NCI-H2227 treated with DMSO at 0.1 percent for 48 hours (cell line): ENCODE data around the gene ANKRD13D.
"Not testable (repeated sequence)": the region's sequence is repeated elsewhere in the genome, so short reads cannot be mapped to it uniquely, and the experiment has no call there.

ENCODE experiments used
- DNase-seq: peaks from one replicate; lab custom pipeline; 2025; lab: John Stamatoyannopoulos, UW

The ANKRD13D gene

GRCh38 chr11:67317888-67318555 is 28.9 kb downstream of the ANKRD13D start:
- DNase-seq, result no peak

DNA sequence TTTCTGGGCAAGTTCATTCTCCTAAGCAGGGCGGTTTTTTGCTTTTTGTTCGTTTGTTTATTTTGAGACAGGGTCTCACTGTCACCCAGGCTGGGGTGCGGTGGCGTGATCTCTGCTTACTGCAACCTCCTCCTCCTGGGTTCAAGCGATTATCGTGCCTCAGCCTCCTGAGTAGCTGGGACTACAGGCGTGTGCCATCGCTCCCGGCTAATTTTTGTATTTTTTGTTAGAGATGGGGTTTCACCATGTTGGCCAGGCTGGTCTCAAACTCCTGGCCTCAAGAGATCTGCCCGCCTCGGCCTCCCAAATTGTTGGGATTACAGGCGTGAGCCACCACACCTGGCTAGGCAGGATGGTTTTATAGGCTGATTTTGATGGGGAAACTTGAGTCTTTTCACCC is 29.8 kb downstream of the ANKRD13D start:
- not testable (repeated sequence) for DNase-seq

DNA sequence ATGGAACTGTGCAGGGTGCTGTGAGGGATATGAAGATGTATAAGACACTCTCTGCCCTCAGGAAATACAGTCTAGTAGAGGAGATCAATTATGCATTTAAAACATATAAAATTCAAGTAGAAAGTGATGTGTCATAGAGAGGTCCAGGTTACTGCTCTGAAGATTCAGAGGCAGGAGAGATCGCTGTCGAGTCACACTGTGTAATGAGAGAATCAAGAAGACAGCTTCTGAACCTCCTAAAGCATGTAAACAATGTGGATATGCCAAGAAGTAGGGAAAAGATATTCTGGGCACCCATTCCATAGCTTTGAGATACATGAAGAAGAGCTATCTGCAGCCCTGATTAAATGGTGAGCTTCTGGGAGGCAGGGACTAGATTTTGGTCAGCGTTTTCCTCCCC is 30.9 kb downstream of the ANKRD13D start:
- DNase-seq, result no peak

- DNase-seq, result no peak
These were observed 31.6 kb downstream of the ANKRD13D start for GRCh38 chr11:67320691-67321090.

- DNase-seq, result no peak
These were observed 32.3 kb downstream of the ANKRD13D start for GRCh38 chr11:67321313-67321871.

- no peak for DNase-seq
These were observed 32.9 kb downstream of the ANKRD13D start for GRCh38 chr11:67322049-67322448.

- no peak for DNase-seq
These were observed 34.4 kb downstream of the ANKRD13D start for GRCh38 chr11:67323526-67323925.

DNA sequence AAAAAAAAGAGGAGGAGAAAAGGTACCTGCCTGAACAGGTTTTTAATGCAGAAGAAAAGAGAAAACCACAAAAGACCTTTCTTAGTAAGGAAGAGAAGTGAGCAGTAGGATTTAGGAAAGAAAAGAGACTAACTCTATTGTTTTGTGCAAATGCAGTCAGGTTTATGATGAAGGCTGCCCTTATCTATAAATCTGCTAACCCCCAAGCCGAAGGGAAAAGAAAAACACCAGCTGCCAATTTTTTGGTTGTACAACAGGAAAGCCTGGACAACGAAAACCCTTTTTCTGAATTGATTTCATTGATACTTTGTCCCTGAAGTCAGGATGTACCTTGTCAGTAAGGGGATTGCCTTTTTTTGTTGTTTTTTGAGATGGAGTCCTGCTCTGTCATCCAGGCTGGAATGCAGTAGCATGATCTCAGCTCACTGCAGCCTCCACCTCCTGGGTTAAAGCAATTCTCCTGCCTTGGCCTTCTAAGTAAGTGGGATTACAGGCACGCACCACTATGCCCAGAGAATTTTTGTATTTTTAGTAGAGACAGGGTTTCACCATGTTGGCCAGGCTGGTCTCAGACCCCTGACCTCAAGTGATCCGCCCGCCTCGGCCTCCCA is 43.1 kb downstream of the ANKRD13D start:
- DNase-seq, result no peak

DNA sequence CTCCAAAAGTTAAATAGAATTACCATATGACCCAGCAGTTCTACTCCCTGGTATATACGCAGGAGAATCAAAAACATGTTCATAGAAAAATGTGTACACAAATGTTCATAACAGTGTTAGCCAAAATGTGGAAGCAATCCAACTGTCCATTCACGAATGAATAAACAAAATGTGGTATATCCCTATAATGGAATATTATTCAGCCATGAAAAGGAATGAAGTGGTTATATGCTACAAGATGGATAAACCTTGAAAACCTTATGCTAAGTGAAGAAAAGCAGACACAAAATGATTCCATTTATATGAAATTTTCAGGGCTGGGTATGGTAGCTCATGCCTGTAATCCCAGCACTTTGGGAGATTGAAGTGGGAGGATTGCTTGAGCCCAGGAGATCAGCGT is 48.2 kb downstream of the ANKRD13D start:
- no peak for DNase-seq

DNA sequence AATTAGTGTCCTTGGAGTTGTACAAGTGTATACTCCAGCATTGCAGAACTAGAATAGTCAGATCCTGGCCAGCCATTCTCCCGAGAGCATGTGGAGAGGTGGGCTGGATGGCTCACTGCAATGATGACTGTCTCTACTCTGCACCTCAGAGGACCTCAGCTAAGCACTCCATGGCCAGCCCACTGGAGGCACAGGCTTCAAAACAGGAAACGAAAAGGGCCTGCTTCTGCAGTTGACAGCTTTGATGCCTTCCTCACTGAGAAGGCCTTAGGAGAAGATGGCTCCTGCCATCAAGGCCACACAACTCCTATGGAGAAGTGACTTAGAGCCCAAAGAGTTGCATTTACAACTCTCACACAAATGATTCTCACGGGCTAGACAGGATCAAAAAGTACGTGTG is 55.2 kb downstream of the ANKRD13D start:
- no peak for DNase-seq

- no peak for DNase-seq
These were observed 56.3 kb downstream of the ANKRD13D start for GRCh38 chr11:67345247-67345919.

- DNase-seq, result no peak
These were observed 57.1 kb downstream of the ANKRD13D start for GRCh38 chr11:67345920-67346819.

DNA sequence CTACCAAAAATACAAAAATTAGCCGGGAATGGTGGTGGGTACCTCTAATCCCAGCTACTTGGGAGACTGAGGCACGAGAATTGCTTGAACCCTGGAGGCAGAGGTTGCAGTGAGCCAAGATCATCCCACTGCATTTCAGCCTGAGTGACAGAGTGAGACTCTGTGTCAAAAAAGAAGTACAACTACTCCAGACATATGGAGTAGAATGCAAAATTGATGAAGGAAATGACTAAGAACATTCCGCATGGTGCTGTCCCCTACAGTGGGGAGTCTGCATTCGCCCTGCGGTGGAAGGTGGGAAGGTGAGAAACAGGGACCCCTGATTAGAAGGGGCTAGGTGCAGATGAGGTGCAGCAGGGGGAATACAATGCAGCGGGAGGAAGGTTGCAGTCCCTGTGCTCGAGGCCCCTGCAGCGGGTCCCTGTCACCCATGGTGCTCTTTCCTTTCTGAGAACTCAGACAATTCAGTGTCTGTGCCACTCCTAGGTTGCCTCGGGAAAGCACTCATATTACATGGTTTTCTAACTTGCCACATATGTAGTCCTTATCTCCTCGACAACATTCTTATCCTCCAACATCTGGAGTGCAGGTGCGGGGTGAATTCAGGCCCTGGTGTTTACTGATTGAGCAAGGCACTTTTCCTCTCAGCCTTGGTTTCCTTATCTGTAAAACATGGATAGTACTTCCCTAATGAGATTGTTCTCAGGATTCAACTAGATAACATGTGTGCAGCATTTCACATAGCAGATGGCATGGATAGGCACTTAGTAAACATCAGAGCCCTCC is 59.1 kb downstream of the ANKRD13D start:
- DNase-seq, result no peak

GRCh38 chr11:67349036-67349435 is 59.9 kb downstream of the ANKRD13D start:
- no peak for DNase-seq

DNA sequence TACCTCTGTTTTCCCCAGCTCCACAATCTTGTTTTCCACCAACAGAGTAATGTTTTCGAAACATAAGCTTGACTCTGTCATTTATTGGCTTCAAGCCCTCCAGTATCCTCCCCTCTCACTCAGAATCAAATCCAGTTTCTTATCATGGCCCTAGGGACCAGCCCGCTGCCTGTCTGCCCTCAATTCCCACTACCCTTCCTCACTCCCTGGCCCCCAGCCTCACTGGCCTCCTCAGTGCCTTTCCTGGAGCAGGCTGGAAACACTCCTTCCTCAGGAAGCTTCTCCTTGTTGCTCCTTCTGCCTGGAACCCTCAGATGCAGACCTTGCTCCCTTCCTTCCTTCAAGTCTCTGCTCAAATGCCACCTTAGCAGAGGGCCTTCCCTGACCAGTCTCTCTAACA is 60.4 kb downstream of the ANKRD13D start:
- no peak for DNase-seq

GRCh38 chr11:67349928-67350465 is 60.9 kb downstream of the ANKRD13D start:
- DNase-seq, result no peak

DNA sequence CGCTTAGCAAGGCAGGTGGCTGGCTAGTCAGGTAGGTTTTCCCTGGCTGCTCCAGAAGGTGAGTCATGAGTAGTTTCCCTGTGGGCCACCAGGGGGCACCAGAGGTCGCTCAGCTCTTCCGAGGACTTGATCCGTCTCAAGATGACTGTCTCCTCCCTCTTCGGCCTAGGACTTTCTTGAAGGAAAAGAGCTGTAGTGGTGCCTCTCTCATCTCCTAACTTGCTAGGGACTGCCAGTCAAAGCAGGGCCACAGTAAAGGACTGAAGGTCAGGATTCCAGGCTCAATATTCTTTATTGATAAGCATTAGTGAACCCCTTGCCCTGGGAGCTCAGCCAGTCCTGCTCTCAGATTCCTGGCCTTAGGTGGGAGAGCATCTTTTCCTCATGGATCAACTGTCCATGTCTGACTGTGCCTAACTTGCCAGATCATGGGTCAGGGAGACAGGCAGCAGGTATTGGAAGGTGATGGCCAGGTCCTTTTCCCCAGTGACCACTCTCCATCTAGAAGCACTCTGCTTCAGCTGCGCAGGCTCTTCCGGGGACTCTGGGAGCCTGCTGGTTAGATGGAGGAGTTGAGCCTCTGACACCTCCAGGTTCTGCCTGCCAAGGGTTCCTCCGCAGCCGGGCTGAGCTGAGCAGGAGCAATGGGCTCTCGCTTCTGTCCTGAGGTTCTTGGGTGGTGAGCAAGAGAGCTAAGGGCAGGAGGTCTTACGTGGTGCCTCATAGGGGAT is 62.3 kb downstream of the ANKRD13D start:
- DNase-seq, result peak; percentile 74
